BE2C (cell line): Measurements from ENCODE around the gene PLAAT5.

Experiments
- DNase-seq: peaks from one replicate; pipeline ENCODE4 v3.0.0-alpha.2; 2020
- H3K27me3 ChIP-seq: fragments of 250-450 bp; sonication (Bioruptor Pico); 2 replicates; pipeline ENCODE4 v1.5.1; 2020; ENCODE audit warnings: mild to moderate bottlenecking
- H3K36me3 ChIP-seq: fragments of 250-450 bp; sonication (Bioruptor Pico); 2 replicates; pipeline ENCODE4 v1.5.1; 2020; ENCODE audit warnings: mild to moderate bottlenecking
- H3K4me1 ChIP-seq: fragments of 250-450 bp; sonication (Bioruptor Pico); 2 replicates; pipeline ENCODE4 v1.5.1; 2020
- H3K4me3 ChIP-seq: 2 replicates; pipeline ENCODE4 v1.5.1; 2011; ENCODE audit warnings: low read depth, low read length
- H3K9me3 ChIP-seq: fragments of 250-450 bp; sonication (Bioruptor Pico); 2 replicates; pipeline ENCODE4 v1.5.1; 2020
- CTCF ChIP-seq: IDR thresholded peaks from 2 replicates; pipeline ENCODE4 v1.5.1; 2012; ENCODE audit warnings: mild to moderate bottlenecking, low read depth, low read length

Gene PLAAT5

DNA sequence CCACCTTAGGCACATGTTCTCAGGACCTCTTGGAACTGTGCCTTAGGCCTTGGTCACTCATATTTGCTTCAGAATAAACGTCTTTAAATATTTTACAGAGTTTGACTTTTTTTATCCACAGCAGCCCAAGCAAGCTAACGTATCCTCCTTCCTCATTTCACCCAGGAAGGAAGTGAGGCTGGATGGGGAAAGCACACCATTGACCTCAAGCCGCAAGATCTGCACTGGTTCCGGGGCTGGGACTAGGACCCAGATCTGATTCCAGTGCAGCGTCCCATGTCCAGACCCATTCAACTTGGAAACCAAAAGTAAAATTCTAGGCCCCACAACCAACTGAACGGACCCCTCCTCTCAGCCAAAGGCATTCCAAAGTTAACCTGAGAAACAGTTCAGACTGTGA lies 12.5 kb upstream of the PLAAT5 start:
- H3K27me3 ChIP-seq, result no peaks in the 10 kb centered on the region
- no peak for TF ChIP-seq CTCF
- H3K4me1 ChIP-seq, result no peaks in the 10 kb centered on the region
- no peak for DNase-seq
- no peaks in the 10 kb centered on the region for H3K36me3 ChIP-seq
- H3K9me3 ChIP-seq, result no peaks in the 10 kb centered on the region
- no peak overlapping the region for H3K4me3 ChIP-seq

DNA sequence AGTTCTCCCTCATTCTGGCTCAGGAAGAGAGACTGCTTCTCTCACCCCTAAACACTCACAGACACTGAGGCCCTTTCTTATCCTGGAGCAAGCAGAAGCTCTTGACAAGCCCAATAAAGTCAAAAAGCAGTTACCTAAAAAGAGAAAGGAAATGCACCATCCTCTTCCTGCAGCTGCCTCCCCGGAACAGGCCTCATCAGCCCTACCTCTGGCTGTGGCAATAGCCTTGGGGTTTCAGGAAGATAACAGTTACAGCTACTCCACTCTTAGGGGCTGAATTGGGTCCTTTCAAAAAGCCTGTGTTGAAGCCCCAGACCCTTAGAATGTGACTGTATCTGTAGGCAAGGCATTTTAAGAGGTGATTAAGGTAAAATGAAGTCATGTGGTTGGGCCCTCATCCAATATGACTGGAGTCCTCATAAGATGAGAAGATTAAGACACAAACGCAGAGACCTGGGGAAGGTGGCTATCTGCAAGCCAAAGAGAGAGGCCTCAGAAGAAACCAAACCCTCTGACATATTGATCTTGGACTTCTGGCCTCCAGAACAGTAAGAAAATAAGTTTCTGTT lies 11.4 kb upstream of the PLAAT5 start:
- Histone ChIP-seq H3K4me3 (no peak overlapping the region), H3K9me3 (no peaks in the 10 kb centered on the region)

GRCh38 chr11:63501236-63501635 lies 10.3 kb upstream of the PLAAT5 start:
- no peak overlapping the region for H3K4me3 ChIP-seq
- no peaks in the 10 kb centered on the region for H3K4me1 ChIP-seq
- H3K27me3 ChIP-seq, result no peaks in the 10 kb centered on the region
- TF ChIP-seq CTCF, result no peak
- DNase-seq, result no peak
- no peaks in the 10 kb centered on the region for H3K9me3 ChIP-seq
- H3K36me3 ChIP-seq, result no peaks in the 10 kb centered on the region

More for the DNA sequence above, 11.4 kb upstream of the PLAAT5 start:
- Histone ChIP-seq H3K4me1 (no peaks in the 10 kb centered on the region), H3K36me3 (no peaks in the 10 kb centered on the region), H3K27me3 (no peaks in the 10 kb centered on the region)
- no peak for TF ChIP-seq CTCF
- DNase-seq, result no peak

DNA sequence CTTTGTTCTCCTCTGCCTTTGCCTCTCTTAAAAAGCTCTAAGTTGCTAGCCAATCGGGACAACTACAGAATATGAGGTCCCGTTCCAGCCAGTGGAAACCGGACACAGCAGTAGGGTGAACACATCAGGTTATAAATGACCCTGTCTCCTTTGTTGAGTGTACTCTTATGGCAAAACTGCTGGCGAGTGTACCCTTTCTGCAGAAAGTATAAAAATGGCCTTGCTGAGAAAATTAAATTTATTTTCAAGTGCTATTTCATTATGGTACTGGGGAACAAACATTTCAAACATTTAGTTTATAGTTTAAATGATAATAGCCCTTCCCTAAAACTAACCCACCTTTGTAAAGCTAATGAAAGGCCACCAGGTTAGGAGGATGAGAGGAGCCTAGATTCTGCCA lies 8.9 kb upstream of the PLAAT5 start:
- TF ChIP-seq CTCF, result no peak
- Histone ChIP-seq H3K27me3 (no peaks in the 10 kb centered on the region), H3K9me3 (no peaks in the 10 kb centered on the region), H3K36me3 (no peaks in the 10 kb centered on the region), H3K4me3 (no peak overlapping the region), H3K4me1 (no peaks in the 10 kb centered on the region)
- DNase-seq, result no peak

- no peak for DNase-seq
- Histone ChIP-seq H3K36me3 (no peaks in the 10 kb centered on the region), H3K4me1 (no peaks in the 10 kb centered on the region), H3K9me3 (no peaks in the 10 kb centered on the region), H3K27me3 (peaks cover 10% of the 10 kb centered on the region), H3K4me3 (no peak overlapping the region)
- no peak for TF ChIP-seq CTCF
These were observed 4.0 kb upstream of the PLAAT5 start for GRCh38 chr11:63494975-63495374.

GRCh38 chr11:63493127-63493526 lies 2.2 kb upstream of the PLAAT5 start:
- no peak for TF ChIP-seq CTCF
- Histone ChIP-seq H3K4me1 (no peaks in the 10 kb centered on the region), H3K4me3 (no peak overlapping the region), H3K9me3 (no peaks in the 10 kb centered on the region), H3K36me3 (no peaks in the 10 kb centered on the region), H3K27me3 (peaks cover 10% of the 10 kb centered on the region)
- no peak for DNase-seq
